Measurements from ENCODE around the gene SOST.

DNA sequence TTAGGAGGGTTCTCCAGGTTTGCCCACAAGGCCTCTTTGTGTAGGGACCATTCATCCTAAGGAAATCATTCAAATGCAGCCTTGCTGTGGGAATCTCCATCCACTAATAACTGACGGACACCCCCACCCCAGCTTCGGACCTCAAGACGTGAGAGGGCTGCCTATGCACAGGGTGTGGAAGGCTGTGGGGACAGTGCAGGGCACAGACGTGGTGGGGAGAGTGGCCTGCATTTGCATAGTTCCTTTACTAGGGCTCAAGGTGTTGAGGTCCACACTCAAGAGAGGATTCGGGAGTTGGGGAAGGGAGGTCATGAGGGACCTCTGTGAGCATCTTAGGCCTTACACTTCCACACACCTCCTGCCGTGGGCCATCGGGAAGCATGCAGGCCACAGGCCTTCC, 10.4 kb upstream of the SOST start:
- TF ChIP-seq, protein P1, sequence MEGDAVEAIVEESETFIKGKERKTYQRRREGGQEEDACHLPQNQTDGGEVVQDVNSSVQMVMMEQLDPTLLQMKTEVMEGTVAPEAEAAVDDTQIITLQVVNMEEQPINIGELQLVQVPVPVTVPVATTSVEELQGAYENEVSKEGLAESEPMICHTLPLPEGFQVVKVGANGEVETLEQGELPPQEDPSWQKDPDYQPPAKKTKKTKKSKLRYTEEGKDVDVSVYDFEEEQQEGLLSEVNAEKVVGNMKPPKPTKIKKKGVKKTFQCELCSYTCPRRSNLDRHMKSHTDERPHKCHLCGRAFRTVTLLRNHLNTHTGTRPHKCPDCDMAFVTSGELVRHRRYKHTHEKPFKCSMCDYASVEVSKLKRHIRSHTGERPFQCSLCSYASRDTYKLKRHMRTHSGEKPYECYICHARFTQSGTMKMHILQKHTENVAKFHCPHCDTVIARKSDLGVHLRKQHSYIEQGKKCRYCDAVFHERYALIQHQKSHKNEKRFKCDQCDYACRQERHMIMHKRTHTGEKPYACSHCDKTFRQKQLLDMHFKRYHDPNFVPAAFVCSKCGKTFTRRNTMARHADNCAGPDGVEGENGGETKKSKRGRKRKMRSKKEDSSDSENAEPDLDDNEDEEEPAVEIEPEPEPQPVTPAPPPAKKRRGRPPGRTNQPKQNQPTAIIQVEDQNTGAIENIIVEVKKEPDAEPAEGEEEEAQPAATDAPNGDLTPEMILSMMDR (IDR thresholded peaks at IDR 0.05), result no peak
- TF ChIP-seq POLR2A (IDR thresholded peaks at IDR 0.05), result no peak
